ENCODE measurements around the gene OGDHL. TPM values are rescaled to one million over a fixed set of nuclear protein-coding genes. Genes with fewer than 3 reads are reported as not detected.

OGDHL gene
- total RNA-seq, 1 donor from 2014 or later: 1.7 TPM

DNA sequence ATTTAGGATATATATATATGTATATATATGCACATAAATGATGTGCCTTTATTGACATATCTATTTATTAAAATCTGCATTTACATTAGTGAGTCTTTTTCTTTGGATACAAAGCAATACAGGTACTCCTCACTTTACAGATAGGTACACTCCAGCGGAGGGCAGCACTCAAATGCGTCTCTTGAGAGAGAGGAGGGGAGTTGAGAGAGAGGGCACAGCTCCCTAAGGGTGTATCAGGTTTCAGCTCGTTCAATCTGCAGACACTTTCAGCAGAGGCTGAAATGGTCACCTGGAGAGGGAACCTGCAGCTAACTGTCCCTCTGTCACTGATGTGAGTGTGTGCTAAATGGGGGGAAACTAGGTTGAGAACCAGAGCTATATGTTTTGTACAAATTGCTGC, 61.1 kb downstream of the OGDHL start:
- H3K4me3 Mint-ChIP-seq (ENCODE audit: unreplicated experiment): no peak overlapping the region
- H3K27me3 Mint-ChIP-seq (ENCODE audit: unreplicated experiment): peaks cover 35% of the 10 kb centered on the region
- no peak overlapping the region for H3K27ac Mint-ChIP-seq (ENCODE audit: unreplicated experiment)
- no peaks in the 10 kb centered on the region for H3K36me3 Mint-ChIP-seq (ENCODE audit: unreplicated experiment)
- peaks cover 6% of the 10 kb centered on the region for H3K9me3 Mint-ChIP-seq (ENCODE audit: unreplicated experiment)
- TF ChIP-seq, protein P1, sequence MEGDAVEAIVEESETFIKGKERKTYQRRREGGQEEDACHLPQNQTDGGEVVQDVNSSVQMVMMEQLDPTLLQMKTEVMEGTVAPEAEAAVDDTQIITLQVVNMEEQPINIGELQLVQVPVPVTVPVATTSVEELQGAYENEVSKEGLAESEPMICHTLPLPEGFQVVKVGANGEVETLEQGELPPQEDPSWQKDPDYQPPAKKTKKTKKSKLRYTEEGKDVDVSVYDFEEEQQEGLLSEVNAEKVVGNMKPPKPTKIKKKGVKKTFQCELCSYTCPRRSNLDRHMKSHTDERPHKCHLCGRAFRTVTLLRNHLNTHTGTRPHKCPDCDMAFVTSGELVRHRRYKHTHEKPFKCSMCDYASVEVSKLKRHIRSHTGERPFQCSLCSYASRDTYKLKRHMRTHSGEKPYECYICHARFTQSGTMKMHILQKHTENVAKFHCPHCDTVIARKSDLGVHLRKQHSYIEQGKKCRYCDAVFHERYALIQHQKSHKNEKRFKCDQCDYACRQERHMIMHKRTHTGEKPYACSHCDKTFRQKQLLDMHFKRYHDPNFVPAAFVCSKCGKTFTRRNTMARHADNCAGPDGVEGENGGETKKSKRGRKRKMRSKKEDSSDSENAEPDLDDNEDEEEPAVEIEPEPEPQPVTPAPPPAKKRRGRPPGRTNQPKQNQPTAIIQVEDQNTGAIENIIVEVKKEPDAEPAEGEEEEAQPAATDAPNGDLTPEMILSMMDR (IDR thresholded peaks at IDR 0.05): no peak
- no peak for DNase-seq (ENCODE audit: extremely low spot score, unreplicated experiment)
- no peaks in the 10 kb centered on the region for H3K4me1 Mint-ChIP-seq (ENCODE audit: unreplicated experiment)

DNA sequence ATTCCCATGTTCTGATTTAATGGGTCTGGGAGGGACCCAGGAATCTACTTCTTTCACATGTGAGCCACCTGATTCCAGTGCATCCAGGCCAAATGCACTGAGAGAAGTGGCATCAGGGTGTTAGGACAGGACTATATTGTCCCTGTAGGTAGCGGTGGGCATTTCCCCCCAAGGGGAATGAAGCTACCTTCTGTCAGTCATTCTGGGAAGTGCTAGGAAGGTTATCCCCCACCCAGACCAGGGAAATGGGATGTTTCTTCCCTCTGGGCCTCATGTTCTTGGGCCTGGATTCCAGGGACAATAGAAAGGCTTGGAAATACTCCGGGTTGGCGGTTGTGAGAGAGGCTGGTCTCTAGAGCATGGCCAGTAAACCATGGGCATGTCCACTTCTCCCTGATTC, 61.9 kb downstream of the OGDHL start:
- Mint-ChIP-seq H3K27ac (ENCODE audit: unreplicated experiment) (no peak overlapping the region), H3K4me3 (ENCODE audit: unreplicated experiment) (no peak overlapping the region), H3K27me3 (ENCODE audit: unreplicated experiment) (peaks cover 36% of the 10 kb centered on the region)

DNA sequence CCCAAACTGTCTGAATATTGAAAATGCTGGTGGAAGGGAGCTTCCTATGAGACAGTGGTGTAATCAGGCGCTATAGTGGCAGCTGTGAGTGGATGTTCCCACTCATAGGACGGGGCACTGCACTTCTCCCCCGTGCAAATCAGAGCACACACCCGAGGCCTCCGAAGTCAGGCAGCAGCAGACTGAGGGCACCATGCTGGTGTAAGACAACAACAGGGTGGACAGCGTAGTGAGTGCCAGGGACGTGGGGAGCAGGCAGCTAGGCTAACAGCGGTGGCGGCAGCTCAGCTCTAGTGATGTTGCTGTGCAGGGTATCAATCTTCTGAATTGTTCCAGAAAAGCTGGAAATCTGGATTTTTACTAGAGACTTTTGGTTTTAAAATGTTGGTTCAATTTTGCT, 63.4 kb downstream of the OGDHL start:
- H3K27me3 Mint-ChIP-seq (ENCODE audit: unreplicated experiment): peaks cover 37% of the 10 kb centered on the region
- TF ChIP-seq, protein P1 (IDR thresholded peaks at IDR 0.05): no peak
- H3K9me3 Mint-ChIP-seq (ENCODE audit: unreplicated experiment): no peaks in the 10 kb centered on the region
- no peak overlapping the region for H3K27ac Mint-ChIP-seq (ENCODE audit: unreplicated experiment)
- H3K4me1 Mint-ChIP-seq (ENCODE audit: unreplicated experiment): no peaks in the 10 kb centered on the region
- H3K4me3 Mint-ChIP-seq (ENCODE audit: unreplicated experiment): no peak overlapping the region
- no peaks in the 10 kb centered on the region for H3K36me3 Mint-ChIP-seq (ENCODE audit: unreplicated experiment)
- peak; percentile 42 for DNase-seq (ENCODE audit: extremely low spot score, unreplicated experiment)

More for the DNA sequence above, 61.9 kb downstream of the OGDHL start:
- TF ChIP-seq, protein P1 (IDR thresholded peaks at IDR 0.05): no peak
- peaks cover under 1% of the 10 kb centered on the region for H3K9me3 Mint-ChIP-seq (ENCODE audit: unreplicated experiment)
- no peaks in the 10 kb centered on the region for H3K36me3 Mint-ChIP-seq (ENCODE audit: unreplicated experiment)
- no peaks in the 10 kb centered on the region for H3K4me1 Mint-ChIP-seq (ENCODE audit: unreplicated experiment)
- DNase-seq (ENCODE audit: extremely low spot score, unreplicated experiment): peak; percentile 59

DNA sequence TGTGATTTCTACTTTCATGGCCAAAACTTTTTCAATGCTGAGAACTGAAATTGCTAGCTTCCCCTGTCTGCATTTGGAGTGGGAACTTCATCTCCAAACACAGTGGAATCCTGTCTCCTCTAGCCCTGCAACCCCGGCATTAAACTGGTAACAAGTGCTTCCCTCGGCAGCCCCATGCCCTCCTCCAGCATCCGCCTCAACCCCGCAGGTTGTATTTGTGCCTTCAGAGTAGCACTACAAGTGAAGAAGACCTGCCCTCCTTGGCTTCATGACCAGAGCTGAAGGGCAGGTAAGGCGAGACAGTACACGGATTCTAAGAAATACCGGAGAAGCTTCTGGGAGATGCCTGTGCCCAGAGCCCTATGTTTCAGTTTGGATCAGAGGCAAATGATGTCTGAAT, 65.8 kb downstream of the OGDHL start:
- peaks cover 45% of the 10 kb centered on the region for H3K27me3 Mint-ChIP-seq (ENCODE audit: unreplicated experiment)
- peak; percentile 59 for DNase-seq (ENCODE audit: extremely low spot score, unreplicated experiment)
- no peaks in the 10 kb centered on the region for H3K36me3 Mint-ChIP-seq (ENCODE audit: unreplicated experiment)
- H3K4me1 Mint-ChIP-seq (ENCODE audit: unreplicated experiment): no peaks in the 10 kb centered on the region
- H3K9me3 Mint-ChIP-seq (ENCODE audit: unreplicated experiment): no peaks in the 10 kb centered on the region
- H3K4me3 Mint-ChIP-seq (ENCODE audit: unreplicated experiment): no peak overlapping the region
- TF ChIP-seq, protein P1 (IDR thresholded peaks at IDR 0.05): no peak
- H3K27ac Mint-ChIP-seq (ENCODE audit: unreplicated experiment): no peak overlapping the region

DNA sequence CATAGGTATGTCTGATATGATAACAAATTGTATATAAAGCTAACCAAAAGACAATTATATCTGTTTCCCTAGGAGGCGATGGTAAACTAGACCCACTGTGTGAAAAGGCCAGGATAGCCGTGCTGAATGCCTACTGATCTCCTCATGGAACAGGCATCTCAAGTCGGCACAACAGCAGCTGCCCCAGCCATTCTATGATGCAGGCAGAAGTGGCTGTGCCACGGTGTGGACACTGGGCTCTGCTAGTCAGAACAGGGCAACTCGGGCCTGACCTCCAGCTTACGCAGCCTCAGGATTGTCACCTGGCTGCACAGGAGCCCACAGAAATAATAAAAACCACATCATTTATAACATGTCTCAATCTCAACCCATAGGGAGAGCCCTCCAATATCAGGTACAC, 67.7 kb downstream of the OGDHL start:
- Mint-ChIP-seq H3K4me3 (ENCODE audit: unreplicated experiment) (no peak overlapping the region), H3K27ac (ENCODE audit: unreplicated experiment) (no peak overlapping the region), H3K9me3 (ENCODE audit: unreplicated experiment) (no peaks in the 10 kb centered on the region), H3K36me3 (ENCODE audit: unreplicated experiment) (no peaks in the 10 kb centered on the region), H3K27me3 (ENCODE audit: unreplicated experiment) (peaks cover 59% of the 10 kb centered on the region), H3K4me1 (ENCODE audit: unreplicated experiment) (no peaks in the 10 kb centered on the region)
- no peak for DNase-seq (ENCODE audit: extremely low spot score, unreplicated experiment)
- TF ChIP-seq, protein P1 (IDR thresholded peaks at IDR 0.05): no peak

Data from osteocyte (in vitro differentiated cells).